ENCODE measurements around the gene SSBP4.

The SSBP4 gene

DNA sequence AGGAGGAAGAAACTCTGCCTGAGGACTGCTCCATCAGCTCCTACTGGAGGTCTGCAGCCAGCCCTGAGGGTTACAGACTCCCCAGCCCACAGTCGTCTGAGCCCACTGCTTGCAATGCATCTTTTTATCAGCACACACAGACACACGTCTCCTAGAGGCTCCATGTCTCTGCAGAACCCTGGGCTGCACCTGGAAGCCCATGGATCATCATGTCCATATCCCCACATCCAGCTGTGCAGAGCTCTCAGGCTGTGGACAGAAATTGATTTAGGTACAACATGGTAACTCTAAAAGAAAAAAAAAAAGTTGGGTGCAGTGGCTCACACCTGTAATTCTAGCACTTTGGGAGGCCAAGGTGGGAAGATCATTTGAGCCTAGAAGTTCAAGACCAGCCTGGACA, 51.6 kb downstream of the SSBP4 start:
- TF ChIP-seq, protein P1, sequence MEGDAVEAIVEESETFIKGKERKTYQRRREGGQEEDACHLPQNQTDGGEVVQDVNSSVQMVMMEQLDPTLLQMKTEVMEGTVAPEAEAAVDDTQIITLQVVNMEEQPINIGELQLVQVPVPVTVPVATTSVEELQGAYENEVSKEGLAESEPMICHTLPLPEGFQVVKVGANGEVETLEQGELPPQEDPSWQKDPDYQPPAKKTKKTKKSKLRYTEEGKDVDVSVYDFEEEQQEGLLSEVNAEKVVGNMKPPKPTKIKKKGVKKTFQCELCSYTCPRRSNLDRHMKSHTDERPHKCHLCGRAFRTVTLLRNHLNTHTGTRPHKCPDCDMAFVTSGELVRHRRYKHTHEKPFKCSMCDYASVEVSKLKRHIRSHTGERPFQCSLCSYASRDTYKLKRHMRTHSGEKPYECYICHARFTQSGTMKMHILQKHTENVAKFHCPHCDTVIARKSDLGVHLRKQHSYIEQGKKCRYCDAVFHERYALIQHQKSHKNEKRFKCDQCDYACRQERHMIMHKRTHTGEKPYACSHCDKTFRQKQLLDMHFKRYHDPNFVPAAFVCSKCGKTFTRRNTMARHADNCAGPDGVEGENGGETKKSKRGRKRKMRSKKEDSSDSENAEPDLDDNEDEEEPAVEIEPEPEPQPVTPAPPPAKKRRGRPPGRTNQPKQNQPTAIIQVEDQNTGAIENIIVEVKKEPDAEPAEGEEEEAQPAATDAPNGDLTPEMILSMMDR (IDR thresholded peaks at IDR 0.05; ENCODE audit: low read depth, low read length): no peak
- no peak overlapping the region for H3K4me3 ChIP-seq (ENCODE audit: low read depth, low read length)

DNA sequence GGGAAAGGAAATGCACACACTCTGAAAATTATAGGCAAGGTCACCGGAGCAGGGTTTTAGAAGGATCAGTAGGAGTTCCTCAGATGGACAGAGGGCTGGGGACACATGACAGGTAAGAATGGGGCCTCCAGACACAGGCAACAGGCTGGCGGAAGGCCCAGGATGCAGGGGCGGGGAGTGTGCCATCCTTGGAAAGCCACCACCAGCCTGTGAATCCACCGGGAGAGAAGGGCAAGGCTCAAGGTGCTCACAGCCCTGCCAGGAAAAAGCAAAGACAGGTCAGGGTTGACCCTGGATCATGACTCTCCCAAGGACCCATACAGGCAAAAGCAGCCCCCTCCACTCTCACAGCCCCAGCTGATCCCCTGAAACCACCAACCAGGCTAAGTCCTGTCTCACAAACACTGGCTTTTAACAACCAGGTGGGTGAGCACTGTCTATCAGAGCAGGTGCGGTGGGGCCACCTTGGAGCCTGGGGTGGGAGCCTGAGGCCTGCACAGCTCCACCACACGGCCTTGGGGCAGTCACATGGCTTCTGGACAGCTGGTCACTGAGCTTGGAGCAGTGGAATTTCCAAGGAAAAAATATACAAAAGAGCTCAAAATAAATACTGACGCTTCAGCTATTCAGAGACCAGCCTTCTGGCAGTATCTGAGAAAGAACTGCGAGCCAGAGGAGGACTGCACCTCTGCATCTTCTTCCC, 54.0 kb downstream of the SSBP4 start:
- TF ChIP-seq, protein P1 (IDR thresholded peaks at IDR 0.05; ENCODE audit: low read depth, low read length): no peak
- no peak overlapping the region for H3K4me3 ChIP-seq (ENCODE audit: low read depth, low read length)

DNA sequence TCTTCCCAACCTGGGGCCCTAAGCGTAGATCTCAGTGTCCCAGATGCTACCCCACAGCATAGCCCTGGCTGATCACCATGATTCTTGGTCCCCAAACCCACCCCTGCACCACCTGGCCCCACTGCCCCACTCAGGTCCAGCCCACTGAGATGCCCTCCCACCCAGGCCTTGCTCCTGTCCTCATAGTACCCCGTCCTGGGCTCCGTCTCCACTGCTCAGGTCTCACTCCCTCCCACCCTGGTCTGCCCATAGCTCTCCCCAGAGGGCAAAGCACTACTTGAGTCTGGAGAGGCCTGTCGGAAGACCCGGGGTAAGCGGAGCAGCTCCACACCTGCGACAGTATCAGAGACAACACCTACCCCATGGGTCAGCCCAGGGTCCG, 54.5 kb downstream of the SSBP4 start:
- no peak overlapping the region for H3K4me3 ChIP-seq (ENCODE audit: low read depth, low read length)

DNA sequence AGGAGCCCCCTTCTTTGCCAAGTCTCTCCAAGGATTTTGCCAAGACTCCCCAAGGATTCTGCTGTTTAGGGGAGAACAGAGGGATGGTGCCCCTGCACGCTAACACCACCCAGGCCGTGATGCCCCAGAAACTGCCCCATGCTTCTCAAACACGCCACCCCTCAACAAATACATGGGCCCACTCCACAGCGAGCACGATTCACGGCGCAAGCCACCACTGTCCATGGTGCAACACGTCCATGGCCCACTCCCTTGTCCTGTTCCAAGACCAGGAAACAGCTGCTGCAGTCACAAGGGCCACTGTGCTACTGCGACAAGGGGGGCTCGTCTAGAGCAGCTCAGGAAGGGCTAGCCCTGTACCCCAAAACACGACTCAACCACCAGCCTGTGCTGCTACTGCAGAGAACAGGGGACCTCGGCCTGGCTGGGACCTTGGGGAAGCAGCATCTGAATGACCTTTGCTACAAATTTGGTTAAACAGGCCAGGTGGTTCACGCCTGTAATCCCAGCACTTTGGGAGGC, 55.2 kb downstream of the SSBP4 start:
- TF ChIP-seq, protein P1 (IDR thresholded peaks at IDR 0.05; ENCODE audit: low read depth, low read length): no peak
- H3K4me3 ChIP-seq (ENCODE audit: low read depth, low read length): no peak overlapping the region

More for the DNA sequence above, 54.5 kb downstream of the SSBP4 start:
- TF ChIP-seq, protein P1 (IDR thresholded peaks at IDR 0.05; ENCODE audit: low read depth, low read length): no peak

DNA sequence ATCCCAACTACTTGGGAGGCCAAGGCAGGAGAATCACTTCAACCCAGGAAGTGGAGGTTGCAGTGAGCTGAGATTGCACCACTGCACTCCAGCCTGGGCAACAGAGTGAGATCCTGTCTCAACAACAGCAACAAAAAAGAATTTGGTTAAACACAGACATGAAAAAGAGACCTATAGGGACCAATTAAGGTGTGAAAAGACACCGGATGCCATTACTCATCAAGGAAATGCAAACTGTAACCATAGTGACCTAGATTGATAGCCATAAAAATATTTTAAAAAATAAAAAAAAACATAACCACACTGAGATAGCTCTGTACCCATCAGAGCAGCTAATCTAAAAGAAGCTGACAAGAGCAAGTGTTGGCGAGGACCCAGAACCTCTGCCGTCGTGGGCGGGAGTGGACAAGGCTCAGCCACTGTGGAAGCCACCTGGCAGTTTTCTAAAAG, 55.8 kb downstream of the SSBP4 start:
- no peak overlapping the region for H3K4me3 ChIP-seq (ENCODE audit: low read depth, low read length)
- TF ChIP-seq, protein P1 (IDR thresholded peaks at IDR 0.05; ENCODE audit: low read depth, low read length): no peak

DNA sequence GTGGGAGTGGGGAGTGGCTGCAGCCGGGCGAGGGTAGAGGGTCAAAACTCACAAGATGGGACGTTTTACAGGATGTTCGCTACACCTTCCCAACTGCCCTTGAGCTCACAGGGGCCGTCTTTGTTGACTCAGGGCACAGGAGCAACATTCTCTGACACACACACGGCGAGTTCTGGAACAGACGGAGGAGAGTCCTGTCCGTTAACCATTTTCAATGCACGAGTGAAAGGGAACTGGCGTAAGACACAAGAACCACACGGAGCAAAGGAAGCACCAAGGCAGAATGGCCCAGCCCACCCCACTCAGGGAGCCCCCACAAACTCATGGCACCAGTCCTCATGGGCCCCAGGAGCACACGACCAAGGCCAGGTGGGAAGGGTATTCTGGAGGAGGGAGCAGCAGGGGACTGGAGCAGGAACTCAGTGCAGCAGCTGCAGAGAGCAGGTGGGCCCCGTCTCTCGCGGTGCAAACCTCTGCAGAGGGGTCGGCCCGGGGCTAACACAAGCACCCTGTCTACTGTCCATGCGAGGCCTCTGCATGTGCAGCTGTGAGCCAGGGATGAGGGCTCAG, 56.6 kb downstream of the SSBP4 start:
- H3K4me3 ChIP-seq (ENCODE audit: low read depth, low read length): no peak overlapping the region

More for the DNA sequence above, 56.6 kb downstream of the SSBP4 start:
- TF ChIP-seq, protein P1 (IDR thresholded peaks at IDR 0.05; ENCODE audit: low read depth, low read length): no peak
